GM15510 (cell line): Measurements from ENCODE around the gene SHC2.

Experiments
- POLR2A ChIP-seq: IDR thresholded peaks from 3 replicates; pipeline ENCODE4 v1.6.1; 2011; ENCODE audit warnings: borderline replicate concordance; ENCODE audit not compliant: insufficient read length; ENCODE audit errors: extremely low read depth

The SHC2 gene

DNA sequence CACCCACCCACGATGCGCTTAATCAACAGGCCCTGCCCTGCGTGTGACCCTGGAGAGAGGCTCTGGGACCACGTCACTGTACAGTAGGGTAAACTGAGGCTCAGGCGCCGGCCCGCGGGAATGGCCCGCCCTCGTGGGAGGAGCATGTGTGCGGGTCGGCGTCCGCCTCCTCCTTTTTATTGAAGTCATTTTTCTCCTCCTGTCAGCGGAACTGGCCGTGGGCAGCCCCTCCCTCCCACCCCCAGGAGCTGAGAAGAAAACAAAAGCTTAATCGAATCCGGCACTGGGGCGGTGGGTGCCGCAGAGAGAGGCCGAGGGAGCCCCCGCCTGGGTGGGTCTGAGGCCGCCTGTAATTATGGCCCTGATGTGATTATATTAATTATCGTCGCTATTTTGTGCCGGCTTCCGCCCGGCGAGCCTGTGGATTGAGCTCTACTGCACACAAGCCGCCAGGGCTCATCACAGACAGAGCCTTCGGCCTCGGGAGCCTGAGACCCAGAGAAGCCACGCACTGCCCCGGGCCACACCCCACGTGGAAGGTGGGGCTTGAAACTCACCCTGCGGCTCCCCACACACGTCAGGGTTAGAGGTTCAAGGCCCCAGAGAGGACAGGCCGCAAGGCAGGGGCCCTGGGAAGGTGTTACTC lies 58.8 kb downstream of the SHC2 start:
- no peak for TF ChIP-seq POLR2A

DNA sequence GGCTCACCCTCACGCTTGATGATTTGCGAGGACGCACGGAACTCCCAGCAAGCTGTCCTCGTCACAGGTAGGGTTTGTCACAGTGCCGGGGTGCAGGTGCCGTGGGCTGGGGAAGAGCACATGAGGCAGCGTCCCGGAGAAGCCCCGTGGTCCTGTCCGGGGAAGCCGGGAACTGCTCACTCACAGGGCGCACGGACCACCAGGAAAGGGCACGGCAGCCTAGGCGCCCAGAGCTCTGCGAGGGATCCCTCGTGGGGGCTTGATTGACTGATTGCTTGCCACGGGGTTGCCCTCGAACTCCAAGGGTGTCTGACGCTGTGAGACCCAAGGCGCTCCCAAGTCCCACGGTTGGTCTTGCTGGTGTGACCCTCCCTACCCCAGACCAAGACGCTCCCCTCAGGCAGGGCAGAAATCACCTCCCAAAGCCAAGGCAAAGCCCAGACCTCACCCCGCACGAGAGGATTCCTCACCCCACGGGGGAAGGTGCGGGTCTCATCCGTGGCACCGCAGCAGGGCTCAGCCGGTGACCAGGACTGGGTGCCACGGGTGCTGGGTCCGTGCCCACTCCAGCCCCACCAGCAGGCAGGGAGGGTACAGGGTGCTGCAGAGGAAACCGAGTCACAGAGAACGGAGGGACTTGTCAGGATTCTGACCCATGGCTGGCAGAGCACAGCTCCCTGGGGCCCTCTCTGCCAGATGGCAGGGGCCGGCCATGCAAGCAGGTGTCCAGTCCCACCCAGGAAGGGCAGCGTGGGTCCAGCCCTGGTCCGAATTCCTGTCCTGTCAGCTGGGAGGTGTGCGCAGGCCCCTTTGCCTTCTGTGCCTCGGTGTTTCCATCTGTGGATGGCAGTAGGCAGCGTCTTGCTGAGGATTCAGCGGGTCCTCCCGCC lies 59.6 kb downstream of the SHC2 start:
- TF ChIP-seq POLR2A = no peak

DNA sequence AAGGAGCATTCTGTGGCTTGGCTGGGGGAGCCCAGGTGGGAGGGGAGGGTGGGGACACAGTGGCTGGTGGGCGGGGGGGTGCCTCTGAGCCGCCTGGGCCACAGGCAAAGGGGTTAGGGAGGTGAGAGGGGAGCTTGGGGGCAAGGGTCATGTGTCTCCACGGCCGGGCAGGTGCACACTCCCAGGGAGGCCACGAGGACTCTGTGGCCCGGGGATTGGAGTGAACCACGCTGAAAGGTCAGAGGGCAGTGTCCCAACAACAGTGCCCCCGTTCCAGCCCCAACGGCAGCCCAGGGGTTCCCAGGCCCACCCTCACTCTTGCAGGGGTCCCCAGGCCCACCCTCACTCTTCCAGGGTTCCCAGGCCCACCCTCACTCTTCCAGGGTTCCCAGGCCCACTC lies 61.5 kb downstream of the SHC2 start:
- TF ChIP-seq POLR2A = no peak

GRCh38 chr19:398719-399118 lies 62.1 kb downstream of the SHC2 start:
- TF ChIP-seq POLR2A = no peak

GRCh38 chr19:397941-398706 lies 62.7 kb downstream of the SHC2 start:
- TF ChIP-seq POLR2A = no peak

- TF ChIP-seq POLR2A = no peak
These were observed 63.5 kb downstream of the SHC2 start for GRCh38 chr19:397321-397720.

DNA sequence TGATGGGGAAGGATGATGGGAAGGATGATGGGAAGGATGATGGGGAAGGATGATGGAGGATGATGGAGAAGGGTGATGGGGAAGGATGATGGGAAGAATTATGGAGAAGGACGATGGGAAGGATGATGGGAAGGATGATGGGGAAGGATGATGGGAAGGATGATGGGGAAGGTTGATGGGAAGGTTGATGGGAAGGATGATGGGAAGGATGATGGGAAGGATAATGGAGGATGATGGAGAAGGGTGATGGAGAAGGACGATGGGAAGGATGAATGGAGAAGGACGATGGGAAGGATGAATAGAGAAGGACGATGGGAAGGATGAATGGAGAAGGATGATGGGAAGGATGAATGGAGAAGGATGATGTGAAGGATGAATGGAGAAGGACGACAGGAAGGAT lies 65.4 kb downstream of the SHC2 start:
- no peak for TF ChIP-seq POLR2A

DNA sequence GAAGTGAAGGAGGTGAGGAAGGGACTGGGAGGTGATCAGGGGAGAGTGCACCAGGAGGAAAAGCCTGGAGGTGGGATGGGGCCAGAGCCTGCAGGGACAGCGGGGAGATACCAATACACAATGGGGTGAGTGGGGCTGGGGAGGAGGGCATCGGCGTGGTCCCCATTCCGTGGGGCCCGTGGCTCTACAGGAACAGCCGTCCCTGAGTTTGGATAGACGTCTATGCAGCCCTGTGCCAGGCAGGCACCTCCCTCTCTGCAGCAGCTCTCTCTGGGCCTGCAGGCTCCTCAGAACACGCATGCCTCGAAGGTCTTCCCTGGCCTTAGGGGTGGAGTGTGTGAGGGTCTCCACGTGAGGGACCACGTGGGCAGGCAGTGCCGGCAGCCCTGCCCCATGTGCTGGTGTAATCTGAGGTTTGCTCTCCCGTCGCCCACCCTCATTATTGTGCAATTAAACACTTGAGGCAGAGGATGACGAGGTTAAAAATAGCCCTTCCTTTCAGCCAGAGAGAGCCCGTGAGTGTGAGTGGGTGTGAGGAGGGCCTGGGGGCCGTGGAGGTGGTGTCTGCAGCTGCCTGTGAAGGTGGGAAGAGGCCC lies 68.4 kb downstream of the SHC2 start:
- no peak for TF ChIP-seq POLR2A

GRCh38 chr19:391726-392374 lies 69.0 kb downstream of the SHC2 start:
- TF ChIP-seq POLR2A = no peak

DNA sequence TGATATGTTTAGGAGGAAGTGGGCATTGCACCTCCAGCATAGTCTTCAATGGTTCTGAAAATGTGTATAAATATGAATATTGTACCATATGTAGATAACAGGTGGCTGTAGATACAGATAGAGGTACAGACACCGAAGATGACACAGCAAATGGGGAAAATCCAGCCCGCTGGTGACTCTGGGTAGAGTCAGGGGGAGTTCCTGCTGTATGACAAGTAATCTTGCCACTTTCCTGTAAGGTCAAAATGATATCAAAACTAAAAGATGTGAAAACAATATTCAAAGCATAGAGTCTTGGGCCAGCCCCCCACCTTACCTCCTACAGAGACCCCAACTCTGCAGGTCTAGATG lies 69.7 kb downstream of the SHC2 start:
- no peak for TF ChIP-seq POLR2A

DNA sequence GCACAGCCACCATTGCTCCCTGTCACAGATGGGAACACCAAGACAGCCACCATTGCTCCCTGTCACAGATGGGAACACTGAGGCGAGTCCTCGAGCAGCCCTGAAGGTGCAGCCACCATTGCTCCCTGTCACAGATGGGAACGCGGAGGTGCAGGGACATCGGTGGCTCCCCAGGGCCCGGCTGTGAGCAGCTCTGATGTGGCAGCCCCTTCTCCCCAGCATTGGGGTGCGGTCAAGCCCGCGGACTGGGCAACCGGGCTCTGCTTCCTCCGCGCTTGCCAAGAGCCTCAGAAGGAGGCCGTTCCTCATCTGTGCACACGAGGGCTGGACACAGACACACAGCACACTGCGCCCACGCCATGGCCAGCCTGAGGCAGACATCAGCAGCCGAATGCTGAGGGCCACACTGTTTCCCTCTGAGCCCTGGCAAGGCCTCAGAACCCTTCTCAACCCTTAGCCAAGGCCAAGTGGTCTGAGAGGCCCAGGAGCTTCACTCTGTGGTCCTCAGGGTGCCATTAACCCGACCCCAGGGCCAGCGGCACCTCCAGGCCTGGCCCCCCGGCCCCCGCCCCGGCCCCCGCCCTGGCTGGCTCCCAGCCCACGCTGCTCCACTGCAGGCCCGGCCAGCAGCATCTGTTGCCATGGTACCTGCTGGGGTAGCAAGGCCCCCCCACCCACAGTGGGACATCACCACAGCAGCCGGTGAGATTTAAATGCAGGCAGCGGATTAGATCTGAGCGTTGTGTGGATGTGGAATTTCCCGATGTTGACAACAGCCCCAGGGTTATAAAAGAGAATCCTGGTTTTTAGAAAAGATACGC lies 70.2 kb downstream of the SHC2 start:
- TF ChIP-seq POLR2A = no peak

GRCh38 chr19:389935-390289 lies 70.9 kb downstream of the SHC2 start:
- TF ChIP-seq POLR2A = no peak

DNA sequence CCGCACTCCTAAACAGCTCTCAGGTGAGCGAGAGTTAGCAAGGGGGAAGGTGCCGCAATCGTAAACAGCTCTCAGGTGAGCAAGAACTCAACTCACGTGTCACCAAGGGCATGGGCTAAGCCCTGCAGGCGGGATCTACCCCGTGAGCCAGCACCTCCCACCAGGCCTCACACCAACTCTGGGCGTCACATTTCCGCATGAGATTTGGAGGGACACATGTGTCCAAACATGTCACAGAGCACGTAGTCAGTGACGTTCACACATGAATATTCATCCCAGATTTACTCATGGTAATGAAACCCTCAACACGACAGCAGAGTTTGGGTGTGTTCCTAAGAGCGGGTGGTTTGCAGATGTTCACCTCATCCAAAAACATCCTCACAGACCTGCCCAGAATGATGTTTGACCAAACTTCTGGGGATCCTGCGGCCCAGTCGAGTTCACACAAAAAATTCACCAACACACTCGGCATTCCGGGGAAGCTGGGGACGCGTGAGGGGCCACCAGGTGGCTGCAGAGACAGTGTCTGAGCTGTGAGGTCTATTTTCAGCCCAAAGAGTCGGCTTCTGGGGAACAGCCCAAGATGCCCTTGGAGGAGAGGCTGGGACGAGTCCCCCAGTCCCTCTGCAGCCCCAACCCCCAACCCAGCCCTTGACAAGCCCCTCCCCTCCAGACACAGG lies 71.4 kb downstream of the SHC2 start:
- TF ChIP-seq POLR2A = no peak
